HG03064 (cell line): ENCODE results near the gene WRAP73.

Source experiments
- ATAC-seq: cut with Tn5 transposase; IDR thresholded peaks from one replicate; pipeline ENCODE4 v1.9.1; 2021; ENCODE audit warnings: low read depth; ENCODE audit not compliant: unreplicated experiment

The WRAP73 gene

DNA sequence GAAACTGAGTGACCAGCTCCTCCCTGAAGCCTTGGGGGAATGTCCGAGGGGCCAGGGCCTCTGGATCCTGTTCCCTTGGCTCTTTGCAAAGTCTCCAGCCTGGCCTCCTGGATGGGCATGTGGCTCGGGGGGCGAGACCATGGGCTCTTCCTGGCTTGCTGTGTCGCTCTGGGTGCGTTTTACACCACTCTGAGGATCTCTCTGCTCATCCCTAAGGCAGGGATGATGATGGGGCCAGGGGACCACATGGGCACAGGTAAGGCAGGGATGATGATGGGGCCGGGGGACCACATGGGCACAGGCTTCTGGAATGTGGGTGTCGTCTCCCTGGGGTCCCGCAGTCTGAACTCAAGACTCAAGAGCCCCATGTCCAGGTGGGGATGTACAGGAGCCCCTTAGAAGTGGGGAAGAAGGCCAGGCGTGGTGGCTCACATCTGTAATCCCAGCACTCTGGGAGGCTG lies 20.1 kb upstream of the WRAP73 start:
- no peak for ATAC-seq

DNA sequence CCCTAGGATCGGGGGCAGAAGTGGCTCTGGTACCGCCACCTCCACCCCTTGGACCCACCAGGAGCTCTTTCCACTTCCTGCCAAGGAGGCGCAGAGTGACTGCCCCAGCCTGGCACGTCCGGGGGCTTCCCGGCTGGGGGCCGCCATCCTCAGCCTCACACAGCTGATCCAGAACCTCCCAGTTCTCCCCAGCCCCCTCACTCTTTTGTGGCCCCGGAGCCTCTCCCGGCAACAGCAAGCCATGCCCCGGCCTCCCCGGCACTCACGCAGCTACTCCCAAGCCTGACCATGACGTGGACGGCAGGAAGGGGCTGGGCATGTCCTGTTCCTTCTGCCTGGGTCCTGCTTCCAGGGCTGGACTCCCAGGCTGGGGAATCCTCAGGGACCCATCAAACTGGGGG lies 19.5 kb upstream of the WRAP73 start:
- ATAC-seq = no peak

DNA sequence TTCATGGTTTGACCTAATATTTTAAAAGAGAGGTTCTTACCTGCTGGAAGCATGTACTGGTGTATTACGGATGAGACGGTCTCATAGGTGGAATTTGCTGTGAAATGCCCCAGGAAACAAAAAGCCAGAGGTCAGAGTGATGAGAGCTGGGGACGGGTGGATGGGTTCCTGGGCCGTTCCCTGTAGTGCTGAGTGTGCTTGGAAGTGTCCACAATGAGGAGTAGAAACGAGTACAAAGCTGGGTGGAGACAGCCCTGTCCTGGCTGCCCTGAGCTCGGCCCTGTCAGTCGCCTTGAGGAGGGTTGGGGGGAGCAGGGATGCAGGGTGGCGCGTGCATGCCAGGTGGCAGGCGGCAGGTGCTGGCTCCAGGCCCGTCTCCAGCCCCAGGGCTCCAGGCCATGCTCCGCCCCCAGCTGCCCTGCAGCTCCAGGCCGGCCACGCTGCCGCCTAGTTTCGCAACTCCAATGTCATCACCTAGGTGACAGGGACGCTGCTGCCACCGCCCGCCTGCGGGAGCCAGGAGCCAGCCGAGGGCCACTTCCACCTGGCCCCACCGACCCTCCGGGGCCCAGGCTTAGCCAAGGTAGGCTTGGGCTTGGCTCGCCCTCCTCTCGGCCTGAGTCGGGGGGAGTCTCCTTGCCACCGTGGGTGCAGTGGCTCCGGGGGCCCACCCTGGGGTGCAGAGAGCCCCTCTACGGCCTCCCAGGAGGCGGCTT lies 18.8 kb upstream of the WRAP73 start:
- no peak for ATAC-seq

DNA sequence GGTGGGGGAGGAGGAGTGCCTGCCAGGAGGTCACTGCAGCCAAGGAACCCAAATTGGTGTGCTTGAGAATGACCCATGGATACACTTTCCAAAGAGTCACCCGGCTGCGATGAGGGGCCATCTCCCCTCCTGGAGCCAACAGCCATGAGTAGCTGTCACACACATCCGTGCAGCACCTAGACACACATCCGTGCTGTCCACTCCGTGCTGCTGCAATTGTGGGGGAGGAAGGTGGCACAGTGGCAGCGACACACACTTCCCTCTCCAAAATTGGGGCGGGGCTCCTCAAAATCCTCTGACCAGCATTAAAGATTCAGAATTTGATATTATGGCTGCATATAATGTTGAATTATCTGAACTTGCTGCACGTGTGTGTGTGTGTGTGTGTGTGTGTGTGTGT lies 18.2 kb upstream of the WRAP73 start:
- ATAC-seq = no peak

DNA sequence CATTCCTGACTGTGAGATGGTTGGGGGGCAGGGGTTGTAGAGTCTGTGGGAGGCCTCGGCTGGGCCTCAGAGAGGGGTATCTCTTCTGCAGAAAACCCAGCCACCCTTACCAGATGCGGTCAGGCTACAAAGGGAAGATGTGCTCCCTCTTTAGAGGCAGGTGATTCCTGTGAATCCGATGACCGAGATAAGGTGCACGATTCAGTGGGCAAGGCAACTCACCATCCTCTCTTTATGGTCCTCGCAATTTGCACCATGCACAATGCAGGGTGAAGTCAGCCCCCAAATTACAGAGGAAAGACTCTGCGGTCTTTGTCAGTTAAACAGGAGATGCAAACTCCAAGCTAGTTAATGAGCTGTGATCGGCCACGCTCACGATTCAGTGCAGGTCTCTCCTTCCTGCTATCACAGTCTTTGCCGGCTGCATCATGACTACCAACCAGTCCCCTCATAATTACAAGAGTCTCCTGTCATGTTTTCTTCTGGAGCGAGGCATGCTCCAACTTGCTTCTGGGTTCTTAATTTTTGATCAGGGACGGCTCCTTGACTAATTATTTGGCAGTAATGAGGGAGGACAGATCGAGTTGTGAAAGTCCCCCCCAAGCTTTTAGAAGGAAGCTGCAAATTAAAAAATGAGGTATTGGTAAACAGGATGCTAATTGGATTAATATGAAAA lies 14.9 kb upstream of the WRAP73 start:
- no peak for ATAC-seq

DNA sequence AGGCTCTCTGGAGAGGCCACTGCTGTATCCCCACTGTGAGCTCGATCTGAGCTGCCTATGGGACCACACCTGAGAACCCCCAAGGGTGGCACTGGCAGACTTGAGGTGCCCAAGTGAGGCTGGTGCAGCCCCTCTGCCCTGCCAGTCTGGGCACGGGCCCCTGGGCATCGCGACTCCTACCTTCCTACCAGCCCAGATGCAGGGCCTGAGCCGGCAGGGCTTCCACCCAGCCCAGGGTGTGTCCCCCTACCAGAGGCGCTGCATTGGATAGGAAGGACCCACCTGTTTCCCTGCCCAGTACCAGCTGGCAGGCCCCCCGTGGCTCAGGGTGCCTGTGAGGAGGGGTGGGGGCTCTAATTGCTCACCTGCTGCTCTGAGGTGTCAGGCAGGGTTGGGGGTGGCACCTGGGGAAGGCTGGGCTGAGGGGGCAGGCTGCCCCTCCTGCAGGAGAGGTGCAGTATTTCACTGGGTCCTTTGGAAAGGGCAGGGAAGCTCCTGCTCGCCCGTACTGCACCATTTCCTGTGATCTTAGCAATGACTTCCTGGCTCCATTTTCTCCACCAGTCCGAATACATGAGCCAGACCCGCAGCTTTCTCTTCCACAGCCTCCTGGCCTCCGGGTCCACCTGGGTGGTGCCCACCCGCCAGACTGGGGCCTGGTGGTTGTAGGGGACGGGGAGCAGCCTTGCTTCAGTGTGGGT lies 14.2 kb upstream of the WRAP73 start:
- no peak for ATAC-seq

DNA sequence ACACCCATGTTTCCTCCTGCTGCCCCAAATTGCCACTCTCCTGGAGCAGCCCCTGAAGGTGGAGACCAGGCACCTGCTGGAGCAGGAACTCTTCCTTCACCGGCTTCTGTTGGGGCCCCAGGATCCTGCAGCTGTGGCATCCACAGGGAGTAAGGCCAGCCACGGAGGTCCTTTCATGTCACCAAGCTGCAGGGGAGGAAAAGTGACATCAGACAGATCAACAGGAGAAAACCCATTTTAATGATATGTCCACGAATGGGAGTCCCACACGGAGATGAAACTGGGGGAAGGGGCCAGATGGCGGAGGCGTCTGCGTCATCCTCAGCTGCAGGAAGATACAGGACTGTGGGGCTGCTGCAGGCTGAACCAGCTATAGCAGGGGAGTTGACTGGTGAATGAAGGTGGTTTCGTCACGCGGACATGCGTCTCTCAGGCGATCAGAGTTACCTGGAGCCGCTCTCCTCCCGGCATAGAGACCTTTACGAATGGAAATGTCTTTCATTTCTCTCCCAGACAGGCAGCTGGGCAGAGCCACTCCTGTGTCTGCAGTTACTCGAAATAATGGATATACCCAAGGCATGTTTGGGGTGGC lies 12.3 kb upstream of the WRAP73 start:
- ATAC-seq = no peak

DNA sequence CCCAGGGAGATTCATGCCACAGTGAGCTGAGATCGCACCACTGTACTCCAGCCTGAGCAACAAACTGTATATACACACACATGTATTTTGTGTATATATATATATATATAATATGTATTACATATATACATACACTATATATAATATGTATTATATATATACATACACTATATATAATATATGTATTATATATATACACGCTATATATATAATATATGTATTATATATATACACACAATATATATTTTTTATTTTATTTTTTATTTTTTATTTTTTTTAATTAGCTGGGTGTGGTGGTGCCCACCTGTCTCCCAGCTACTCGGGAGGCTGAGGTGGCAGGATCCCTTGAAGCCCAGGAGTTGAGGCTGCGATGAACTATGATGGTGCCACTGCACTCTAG lies 11.7 kb upstream of the WRAP73 start:
- no peak for ATAC-seq

DNA sequence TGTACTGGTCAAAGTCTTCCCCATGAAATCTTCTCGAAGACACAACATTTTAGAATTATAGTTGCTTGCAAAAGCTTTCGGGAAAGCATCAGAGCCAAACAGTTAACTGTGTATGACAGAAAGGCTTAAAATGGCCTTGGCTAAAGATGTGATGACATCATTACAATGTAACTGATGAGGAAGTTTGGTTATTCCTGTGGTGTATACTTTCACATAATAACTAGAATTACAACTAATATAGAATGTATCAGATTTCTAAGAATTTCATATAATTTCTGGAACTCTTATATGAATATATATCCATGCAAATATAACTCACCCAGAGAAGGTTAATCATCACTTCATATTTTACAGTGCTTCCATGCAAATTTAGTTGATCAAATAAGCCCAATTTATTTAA lies 10.8 kb upstream of the WRAP73 start:
- ATAC-seq = no peak

DNA sequence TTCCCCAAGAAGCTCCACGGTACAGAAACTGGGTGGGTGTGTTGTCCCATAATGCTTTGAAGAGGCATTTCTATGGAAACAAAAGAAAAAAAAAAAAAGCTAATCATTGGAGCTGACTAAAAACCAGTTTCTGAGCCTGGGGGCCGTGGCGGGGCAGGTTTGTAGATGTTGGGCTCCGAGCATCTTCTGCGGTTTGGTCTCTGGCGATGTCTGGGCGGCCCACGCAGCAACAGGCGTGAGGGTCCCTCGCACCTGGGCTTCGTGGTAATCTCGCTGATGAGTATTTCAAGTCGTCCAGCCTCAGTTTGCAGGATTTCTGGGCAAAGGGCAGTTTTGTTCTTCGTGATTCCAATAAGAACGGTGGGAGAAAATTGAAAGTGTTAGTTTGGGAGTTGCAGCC lies 9.2 kb upstream of the WRAP73 start:
- ATAC-seq = no peak

DNA sequence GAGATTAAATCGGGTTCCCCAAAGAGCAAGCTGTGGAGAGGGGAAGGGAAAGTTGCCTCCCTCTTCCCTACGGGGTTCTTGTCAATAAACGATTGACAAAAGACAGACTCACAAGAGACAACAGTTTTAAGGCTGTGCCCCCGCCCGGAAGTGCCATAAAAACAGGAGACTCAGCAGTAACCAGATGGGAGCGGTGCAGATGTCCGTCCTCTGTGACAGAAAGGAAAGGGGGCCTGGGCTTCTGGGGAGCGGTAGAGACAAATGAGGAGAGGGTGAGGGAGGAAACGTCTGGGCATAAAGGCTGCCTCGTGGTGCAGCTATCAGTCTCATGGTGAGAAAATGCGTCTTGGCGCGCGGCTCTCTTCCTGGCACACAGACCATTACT lies 8.3 kb upstream of the WRAP73 start:
- ATAC-seq = no peak

DNA sequence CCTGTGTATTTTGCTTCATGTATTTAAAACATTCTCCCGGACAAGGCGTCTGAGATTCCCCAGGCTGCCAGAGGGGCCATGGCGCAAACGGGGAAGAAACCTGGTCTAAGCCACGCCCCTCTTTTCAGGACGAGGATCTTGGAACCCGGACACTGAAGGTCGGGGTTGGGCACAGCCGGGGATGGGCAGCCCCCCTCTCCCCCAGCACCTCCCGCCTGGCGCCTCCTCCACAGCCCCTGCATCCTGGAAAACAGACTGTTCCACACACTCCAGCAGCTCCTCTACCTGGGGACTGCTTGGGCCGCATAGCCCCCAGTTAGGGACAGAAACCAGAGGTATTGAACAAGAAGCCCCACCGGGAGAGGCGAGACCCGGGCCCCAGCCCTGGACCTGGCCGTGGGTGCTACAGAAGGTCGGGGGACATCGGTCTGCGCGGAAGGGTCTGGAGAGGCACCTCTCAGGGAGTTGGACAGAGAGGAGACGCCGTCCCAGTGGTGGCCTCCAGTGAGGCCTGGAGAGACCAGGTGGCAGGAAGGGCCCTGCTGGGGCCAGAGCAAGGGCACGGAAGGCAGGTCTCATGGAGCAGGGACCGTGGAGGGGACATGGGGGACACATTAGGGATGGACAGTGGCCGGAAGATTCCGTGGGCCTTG lies 7.8 kb upstream of the WRAP73 start:
- ATAC-seq = no peak

DNA sequence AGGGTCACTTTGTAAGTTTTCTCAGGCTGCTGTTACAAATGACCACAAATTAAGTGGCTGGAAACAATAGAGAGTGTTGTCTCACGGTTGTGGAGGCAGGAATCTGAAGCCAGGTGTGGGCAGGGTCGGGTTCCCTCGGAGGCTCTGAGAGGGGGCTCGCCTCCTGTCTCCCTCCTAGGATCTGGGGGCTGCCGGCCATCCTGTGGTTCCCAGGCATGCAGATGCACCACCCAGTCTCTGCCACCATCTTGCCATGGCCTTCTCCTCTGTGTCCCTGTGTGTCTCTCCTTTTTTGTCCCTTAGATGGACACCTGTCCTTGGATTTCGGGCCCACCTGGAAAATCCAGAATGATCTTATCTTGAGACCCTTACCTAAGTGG lies 7.2 kb upstream of the WRAP73 start:
- no peak for ATAC-seq

DNA sequence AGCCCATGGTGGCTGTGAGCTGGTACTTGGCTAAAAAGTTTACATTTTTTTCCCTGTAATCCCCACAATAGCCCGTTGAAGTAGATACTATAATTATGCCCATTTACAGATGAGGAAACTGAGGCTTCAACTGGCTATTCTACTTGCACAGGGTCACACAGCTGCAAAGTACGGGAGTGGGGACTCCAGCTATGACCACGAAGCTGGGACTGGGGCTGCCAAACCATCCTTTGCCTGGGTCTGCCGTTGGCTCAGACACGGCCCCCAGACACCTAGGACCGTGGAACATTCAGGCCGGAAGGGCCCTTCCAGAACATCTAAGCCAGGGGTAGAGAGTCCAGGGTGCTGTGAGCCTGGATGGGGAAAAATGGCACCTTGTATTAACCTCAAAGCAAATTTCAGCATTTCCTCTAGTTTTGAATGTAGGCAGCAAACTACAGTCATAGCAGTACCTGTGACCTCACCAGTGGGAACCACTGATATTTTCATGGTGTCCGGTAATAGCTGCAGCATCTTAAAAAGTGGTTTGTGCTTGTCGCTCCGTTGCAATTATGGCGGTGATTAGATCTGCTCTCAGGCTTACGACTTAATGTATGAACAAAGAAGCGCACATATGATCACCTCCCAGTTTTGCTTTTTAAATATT lies 6.7 kb upstream of the WRAP73 start:
- no peak for ATAC-seq

DNA sequence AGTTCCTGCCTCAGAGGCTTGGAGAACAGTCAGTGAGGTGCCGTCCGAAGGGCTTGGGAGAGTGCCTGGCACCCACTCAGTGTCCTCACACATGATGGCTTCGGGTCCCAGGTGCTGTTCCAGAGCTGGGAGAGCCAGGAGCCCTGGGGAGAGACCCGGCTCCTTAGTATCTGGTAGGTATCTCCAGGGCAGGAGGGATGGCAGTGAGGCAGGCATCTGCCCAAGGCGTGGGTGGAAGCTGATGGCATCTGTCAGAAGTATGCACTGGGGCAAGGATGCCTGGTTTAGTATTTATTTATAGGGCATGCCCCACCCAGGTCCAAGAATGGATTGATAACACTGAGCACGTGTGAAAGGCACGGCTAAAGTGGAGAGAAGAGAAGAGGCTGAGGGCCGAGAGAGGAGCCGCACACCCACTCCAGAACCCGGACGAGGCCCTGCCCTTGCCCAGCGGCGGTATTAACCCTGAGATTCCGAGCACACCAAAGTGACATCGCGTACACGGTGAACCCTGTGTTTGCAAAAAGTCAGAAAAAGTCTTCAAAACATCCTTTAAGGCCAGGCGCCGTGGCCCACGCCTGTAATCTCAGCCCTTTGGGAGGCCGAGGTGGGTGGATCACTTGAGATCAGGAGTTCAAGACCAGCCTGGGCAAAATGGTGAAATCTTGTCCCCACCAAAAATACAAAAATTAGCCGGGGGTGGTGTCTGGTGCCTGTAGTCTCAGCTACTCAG lies 4.8 kb upstream of the WRAP73 start:
- no peak for ATAC-seq

DNA sequence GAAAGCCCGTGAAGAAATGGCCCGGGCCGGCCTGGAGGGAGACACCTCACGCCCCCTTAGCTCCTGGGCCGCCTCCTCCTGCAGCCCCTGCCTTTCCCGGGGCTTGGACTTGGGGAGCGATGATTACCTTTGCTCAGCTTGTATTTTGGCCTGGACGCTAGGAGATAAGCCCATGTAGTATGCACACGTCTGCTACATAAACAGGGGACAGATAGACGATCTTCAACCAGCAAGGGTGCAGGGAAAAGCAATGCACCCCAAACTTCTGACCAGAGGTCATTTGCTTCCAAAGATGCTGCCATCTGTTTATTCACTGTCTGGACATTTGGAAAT lies 3.3 kb upstream of the WRAP73 start:
- no peak for ATAC-seq

DNA sequence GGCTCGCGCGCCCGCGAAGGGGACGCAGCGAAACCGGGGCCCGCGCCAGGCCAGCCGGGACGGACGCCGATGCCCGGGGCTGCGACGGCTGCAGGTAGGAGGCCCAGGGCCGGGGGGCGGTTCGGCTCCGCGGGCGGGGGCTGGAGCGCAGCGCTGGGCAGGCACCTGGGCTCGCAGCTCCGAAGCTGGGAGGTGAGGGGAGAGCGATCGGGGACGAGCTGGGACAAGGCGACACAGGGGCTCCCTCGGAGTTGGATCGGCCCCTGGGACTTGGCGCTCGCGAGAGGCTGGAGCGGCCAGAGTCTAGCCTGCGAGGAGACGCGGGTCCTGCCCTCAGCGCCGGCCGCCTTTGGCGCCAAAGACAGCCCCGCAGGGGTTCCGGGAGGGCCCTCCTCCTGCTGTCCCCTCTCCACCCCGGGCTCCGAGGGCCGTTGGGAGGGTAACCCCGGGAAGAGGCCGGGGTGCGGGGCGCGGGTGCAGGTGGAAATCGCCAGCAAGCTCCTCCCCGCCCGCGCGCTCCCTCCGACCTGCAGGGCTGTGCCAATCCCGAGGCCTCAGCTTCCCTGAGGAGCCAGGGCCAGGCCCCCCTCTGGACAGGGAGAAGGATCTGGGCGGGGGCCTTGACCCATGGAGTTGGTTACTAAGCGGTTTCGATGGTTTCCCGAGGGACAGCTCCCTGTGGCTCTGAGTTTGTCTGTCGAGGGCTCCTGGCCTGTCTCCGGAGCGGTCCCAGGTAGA lies 2.8 kb upstream of the WRAP73 start:
- no peak for ATAC-seq

DNA sequence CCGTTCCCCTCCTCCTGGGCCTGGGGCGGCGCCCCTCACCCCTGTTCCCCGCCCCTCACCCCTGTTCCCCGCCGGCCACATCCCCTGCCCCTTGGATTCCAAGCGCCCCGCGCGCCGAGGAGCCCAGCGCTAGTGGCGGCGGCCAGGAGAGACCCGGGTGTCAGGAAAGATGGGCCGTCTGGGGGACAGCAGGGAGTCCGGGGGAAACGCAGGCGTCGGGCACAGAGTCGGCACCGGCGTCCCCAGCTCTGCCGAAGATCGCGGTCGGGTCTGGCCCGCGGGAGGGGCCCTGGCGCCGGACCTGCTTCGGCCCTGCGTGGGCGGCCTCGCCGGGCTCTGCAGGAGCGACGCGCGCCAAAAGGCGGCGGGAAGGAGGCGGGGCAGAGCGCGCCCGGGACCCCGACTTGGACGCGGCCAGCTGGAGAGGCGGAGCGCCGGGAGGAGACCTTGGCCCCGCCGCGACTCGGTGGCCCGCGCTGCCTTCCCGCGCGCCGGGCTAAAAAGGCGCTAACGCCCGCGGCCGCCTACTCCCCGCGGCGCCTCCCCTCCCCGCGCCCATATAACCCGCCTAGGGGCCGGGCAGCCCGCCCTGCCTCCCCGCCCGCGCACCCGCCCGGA lies 2.1 kb upstream of the WRAP73 start, which contains the start of gene TP73:
Gene TP73, plus strand, starts transcription at position 587 of the 618 bp plus-strand sequence. CDS start 29,850 bp downstream, outside the sequence.
- no peak for ATAC-seq
